Measurements from ENCODE around the gene MUC22. TPM values are rescaled to one million over a fixed set of nuclear protein-coding genes. Genes with fewer than 3 reads are reported as not detected.

The MUC22 gene
- total and polyA plus RNA-seq, 10 of the 15 experiments (the other 5 are each of a cell fraction or from before 2014, with no cell fraction given), result under 0.01 to 0.09 (median 0.04) TPM; not detected in 4

DNA sequence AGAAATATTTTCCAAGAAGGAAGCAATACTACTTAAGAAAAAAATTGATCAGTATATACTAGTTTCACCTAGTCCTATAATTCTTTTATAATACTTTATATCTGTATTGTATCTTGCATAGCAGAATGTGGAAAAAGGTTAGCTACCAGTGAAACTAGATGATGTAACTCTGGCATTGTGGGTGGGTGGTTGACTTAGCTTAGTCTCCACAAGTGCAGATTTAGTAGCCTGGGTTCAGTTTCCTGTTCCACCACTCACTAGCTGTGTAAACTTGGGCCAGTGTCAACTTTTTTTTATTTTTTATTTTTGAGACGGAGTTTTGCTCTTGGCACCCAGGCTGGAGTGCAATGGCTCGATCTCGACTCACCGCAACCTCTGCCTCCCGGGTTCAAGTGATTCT, 24.8 kb upstream of the MUC22 start:
- Histone ChIP-seq H4K20me1 (ENCODE audit: control insufficient read depth, insufficient read depth) (no peaks in the 10 kb centered on the region), H3K9ac (ENCODE audit: control insufficient read depth, insufficient read depth, low read length) (no peak overlapping the region), H3K36me3 (ENCODE audit: control insufficient read depth in 2 of 2, insufficient read depth in 2 of 2, low read length in 1 of 2) (no peaks in the 10 kb centered on the region), H3K27ac (ENCODE audit: control insufficient read depth, insufficient read depth) (no peak overlapping the region), H3K27me3 (replicated peaks in 1 of 2; ENCODE audit: control insufficient read depth in 2 of 2, insufficient read depth in 2 of 2, low read length in 1 of 2) (peaks cover 0 to 2% of the 10 kb centered on the region in 2 experiments; a peak in 3 of 4 replicates), H3K9me3 (replicated peaks; ENCODE audit: control insufficient read depth, insufficient read depth, low read length) (no peaks in the 10 kb centered on the region), H3K79me2 (ENCODE audit: control insufficient read depth, insufficient read depth, low read length) (no peaks in the 10 kb centered on the region), H3K4me1 (ENCODE audit: control insufficient read depth, insufficient read depth, low read length) (peaks cover 1% of the 10 kb centered on the region), H3K4me2 (ENCODE audit: control insufficient read depth, insufficient read depth) (no peak overlapping the region), H2AFZ (ENCODE audit: control insufficient read depth, low read depth, low read length) (no peak overlapping the region), H3K4me3 (no peak overlapping the region)
- TF ChIP-seq MXI1 (IDR thresholded peaks at IDR 0.05; ENCODE audit: low read depth, low read length) (no peak), EGR1 (IDR thresholded peaks at IDR 0.05; ENCODE audit: borderline replicate concordance in 1 of 2, low read depth in 2 of 2, low read length in 2 of 2) (peak in 1 of 2 experiments; percentile 12; a peak in 1 of 3 replicates), RUNX3 (IDR thresholded peaks at IDR 0.05; ENCODE audit: low read length) (peak; percentile 23; the same call in 1 of the 2 replicates)
- in situ Hi-C loops (cut with MboI), result no loop called here
- FAIRE-seq (no peak), DNase-seq (ENCODE audit: low read depth, low spot score) (no peak), ATAC-seq (peak; percentile 40; the same call in 2 of the 3 replicates)
- intact Hi-C loops (cut with micrococcal nuclease; ENCODE audit: unreplicated experiment), result no loop called here
- ChIA-PET SMC1A (ENCODE audit: uncharacterized antibody, unreplicated experiment) (no interaction called here), CTCF (interaction anchor here (1.1 to 1.8 kb wide), 2 partner anchors 11 to 70 kb away, joined by 4 to 7 read pairs; no protein-coding TSS in a partner anchor), RAD21 (ENCODE audit: unreplicated experiment) (interaction anchor here (1.2 kb wide), 1 partner anchor 30 kb away, joined by 3 read pairs; no protein-coding TSS in a partner anchor), POLR2A (interaction anchor here (0.6 kb wide), 1 partner anchor 56 kb away, joined by 3 read pairs; no protein-coding TSS in a partner anchor)
- 78% methylated on average over 5 of the region's 5 CpGs for WGBS (ENCODE audit: insufficient coverage, insufficient replicate concordance, low lambda C conversion rate, missing lambda C conversion rate)
- BruUV-seq (replicated peaks), result no TSS peak

DNA sequence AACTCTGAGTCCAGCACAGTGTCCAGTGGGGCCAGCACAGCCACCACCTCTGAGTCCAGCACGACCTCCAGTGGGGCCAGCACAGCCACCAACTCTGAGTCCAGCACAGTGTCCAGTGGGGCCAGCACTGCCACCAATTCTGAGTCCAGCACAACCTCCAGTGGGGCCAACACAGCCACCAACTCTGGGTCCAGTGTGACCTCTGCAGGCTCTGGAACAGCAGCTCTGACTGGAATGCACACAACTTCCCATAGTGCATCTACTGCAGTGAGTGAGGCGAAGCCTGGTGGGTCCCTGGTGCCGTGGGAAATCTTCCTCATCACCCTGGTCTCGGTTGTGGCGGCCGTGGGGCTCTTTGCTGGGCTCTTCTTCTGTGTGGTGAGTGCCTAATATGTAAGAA, 23.0 kb upstream of the MUC22 start:
- DNase-seq (ENCODE audit: low read depth, low spot score), result no peak
- FAIRE-seq, result no peak
- Histone ChIP-seq H4K20me1 (ENCODE audit: control insufficient read depth, insufficient read depth) (no peaks in the 10 kb centered on the region), H3K4me3 (no peak overlapping the region), H3K9me3 (replicated peaks; ENCODE audit: control insufficient read depth, insufficient read depth, low read length) (no peaks in the 10 kb centered on the region), H3K36me3 (ENCODE audit: control insufficient read depth in 2 of 2, insufficient read depth in 2 of 2, low read length in 1 of 2) (no peaks in the 10 kb centered on the region), H3K4me2 (ENCODE audit: control insufficient read depth, insufficient read depth) (no peak overlapping the region), H3K9ac (ENCODE audit: control insufficient read depth, insufficient read depth, low read length) (no peak overlapping the region), H2AFZ (ENCODE audit: control insufficient read depth, low read depth, low read length) (no peak overlapping the region), H3K4me1 (ENCODE audit: control insufficient read depth, insufficient read depth, low read length) (peaks cover 5% of the 10 kb centered on the region), H3K27me3 (replicated peaks in 1 of 2; ENCODE audit: control insufficient read depth in 2 of 2, insufficient read depth in 2 of 2, low read length in 1 of 2) (peaks cover 0 to 2% of the 10 kb centered on the region in 2 experiments; a peak in 3 of 4 replicates), H3K27ac (ENCODE audit: control insufficient read depth, insufficient read depth) (no peak overlapping the region), H3K79me2 (ENCODE audit: control insufficient read depth, insufficient read depth, low read length) (no peaks in the 10 kb centered on the region)
- WGBS (ENCODE audit: insufficient coverage, insufficient replicate concordance, low lambda C conversion rate, missing lambda C conversion rate), result 0% methylated on average over 6 of the region's 6 CpGs
- ATAC-seq, result no peak
- RAD21 ChIA-PET (ENCODE audit: unreplicated experiment), result no interaction called here
- POLR2A ChIA-PET, result no interaction called here
- CTCF ChIA-PET, result no interaction called here
- SMC1A ChIA-PET (ENCODE audit: uncharacterized antibody, unreplicated experiment), result no interaction called here
- in situ Hi-C loops (cut with MboI) (no loop called here), intact Hi-C loops (cut with micrococcal nuclease; ENCODE audit: unreplicated experiment) (no loop called here)
- BruUV-seq (replicated peaks), result no TSS peak
- no peak for TF ChIP-seq SMAD1 (IDR thresholded peaks at IDR 0.05; ENCODE audit: low read depth, partially characterized antibody)
- no peak for TF ChIP-seq STAT1 (conservative IDR thresholded peaks at IDR 0.05)
- no peak for TF ChIP-seq ZZZ3 (IDR thresholded peaks at IDR 0.05; ENCODE audit: control insufficient read depth, insufficient read length, low read depth)
- no peak for TF ChIP-seq RAD21 (IDR thresholded peaks at IDR 0.05; ENCODE audit: insufficient read depth, low read depth, low read length)
- TF ChIP-seq BACH1 (IDR thresholded peaks at IDR 0.05; ENCODE audit: borderline replicate concordance), result no peak
- TF ChIP-seq SUPT20H (IDR thresholded peaks at IDR 0.05; ENCODE audit: borderline replicate concordance, control insufficient read depth, low read depth, low read length), result no peak
- TF ChIP-seq, protein P1, sequence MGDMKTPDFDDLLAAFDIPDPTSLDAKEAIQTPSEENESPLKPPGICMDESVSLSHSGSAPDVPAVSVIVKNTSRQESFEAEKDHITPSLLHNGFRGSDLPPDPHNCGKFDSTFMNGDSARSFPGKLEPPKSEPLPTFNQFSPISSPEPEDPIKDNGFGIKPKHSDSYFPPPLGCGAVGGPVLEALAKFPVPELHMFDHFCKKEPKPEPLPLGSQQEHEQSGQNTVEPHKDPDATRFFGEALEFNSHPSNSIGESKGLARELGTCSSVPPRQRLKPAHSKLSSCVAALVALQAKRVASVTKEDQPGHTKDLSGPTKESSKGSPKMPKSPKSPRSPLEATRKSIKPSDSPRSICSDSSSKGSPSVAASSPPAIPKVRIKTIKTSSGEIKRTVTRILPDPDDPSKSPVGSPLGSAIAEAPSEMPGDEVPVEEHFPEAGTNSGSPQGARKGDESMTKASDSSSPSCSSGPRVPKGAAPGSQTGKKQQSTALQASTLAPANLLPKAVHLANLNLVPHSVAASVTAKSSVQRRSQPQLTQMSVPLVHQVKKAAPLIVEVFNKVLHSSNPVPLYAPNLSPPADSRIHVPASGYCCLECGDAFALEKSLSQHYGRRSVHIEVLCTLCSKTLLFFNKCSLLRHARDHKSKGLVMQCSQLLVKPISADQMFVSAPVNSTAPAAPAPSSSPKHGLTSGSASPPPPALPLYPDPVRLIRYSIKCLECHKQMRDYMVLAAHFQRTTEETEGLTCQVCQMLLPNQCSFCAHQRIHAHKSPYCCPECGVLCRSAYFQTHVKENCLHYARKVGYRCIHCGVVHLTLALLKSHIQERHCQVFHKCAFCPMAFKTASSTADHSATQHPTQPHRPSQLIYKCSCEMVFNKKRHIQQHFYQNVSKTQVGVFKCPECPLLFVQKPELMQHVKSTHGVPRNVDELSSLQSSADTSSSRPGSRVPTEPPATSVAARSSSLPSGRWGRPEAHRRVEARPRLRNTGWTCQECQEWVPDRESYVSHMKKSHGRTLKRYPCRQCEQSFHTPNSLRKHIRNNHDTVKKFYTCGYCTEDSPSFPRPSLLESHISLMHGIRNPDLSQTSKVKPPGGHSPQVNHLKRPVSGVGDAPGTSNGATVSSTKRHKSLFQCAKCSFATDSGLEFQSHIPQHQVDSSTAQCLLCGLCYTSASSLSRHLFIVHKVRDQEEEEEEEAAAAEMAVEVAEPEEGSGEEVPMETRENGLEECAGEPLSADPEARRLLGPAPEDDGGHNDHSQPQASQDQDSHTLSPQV (IDR thresholded peaks at IDR 0.05), result no peak
- TF ChIP-seq NFIC (IDR thresholded peaks at IDR 0.05; ENCODE audit: low read depth, low read length), result no peak
- TF ChIP-seq SP1 (IDR thresholded peaks at IDR 0.05; ENCODE audit: low read depth, low read length), result no peak
- TF ChIP-seq SUZ12 (IDR thresholded peaks at IDR 0.05; ENCODE audit: unreplicated experiment), result no peak

Measured in GM12878 (cell line).